AG04449 (cell line): ENCODE results near the gene PERM1.

Experiments
- CTCF ChIA-PET: fragments of 350-600 bp; formaldehyde crosslinking; extraction: SDS; loops from one replicate; lab custom pipeline; 2021; ENCODE audit warnings: antibody characterized with exemption; lab: Yijun Ruan, JAX
- POLR2A ChIA-PET: fragments of 400-600, 350-600 bp; formaldehyde crosslinking; extraction: SDS; loops from one replicate; lab custom pipeline; 2020; ENCODE audit warnings: antibody characterized with exemption, inconsistent platforms; lab: Yijun Ruan, JAX
- DNase-seq: peaks from one replicate; pipeline ENCODE4 v3.0.0-alpha.2; 2010; ENCODE audit warnings: low read depth, low spot score
- H3K4me3 ChIP-seq: 2 replicates; pipeline ENCODE4 v1.5.1; 2011; ENCODE audit warnings: low read depth, mild to moderate bottlenecking, control low read depth, low read length
- TF ChIP-seq, protein P1 (sequence below): IDR thresholded peaks from one replicate; pipeline ENCODE4 v1.5.1; 2011; ENCODE audit warnings: mild to moderate bottlenecking, moderate library complexity, low read length, control low read depth, inconsistent platforms; ENCODE audit not compliant: insufficient read depth; ENCODE audit errors: missing control alignments

Gene PERM1

DNA sequence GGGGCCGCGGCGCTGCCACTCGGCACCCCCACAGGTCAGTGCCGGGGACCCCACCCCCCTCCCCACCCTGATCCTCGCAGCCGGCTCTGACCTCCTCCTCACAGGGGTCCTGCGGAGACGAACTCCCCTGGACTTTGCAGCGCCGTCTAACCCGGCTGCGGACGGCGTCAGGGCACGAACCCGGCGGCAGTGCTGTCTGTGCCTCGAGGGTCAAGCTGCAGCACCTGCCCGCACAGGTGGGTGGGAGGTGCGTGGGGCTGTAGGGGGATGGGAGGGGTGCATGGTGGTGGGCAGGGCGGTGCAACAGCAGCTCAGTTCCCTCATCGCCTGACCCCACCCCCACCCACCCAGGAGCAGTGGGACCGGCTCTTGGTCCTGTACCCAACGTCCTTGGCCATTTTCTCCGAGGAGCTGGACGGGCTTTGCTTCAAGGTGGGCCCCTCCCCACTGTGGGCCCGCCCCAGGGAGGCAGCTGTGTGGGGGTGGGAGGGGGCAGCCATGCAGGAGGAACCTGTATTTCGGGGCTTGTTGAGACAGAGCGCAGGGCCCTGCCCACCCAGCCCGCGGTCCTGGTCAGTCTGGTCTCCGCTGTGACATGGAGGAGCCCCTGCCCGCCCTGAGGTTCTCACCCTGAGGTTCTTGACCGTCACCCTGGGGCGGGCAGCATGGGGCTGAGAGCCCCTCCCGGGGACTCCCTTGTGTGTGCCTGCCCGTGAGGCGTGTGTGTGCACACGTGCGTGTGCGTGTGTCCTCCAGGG is 10.7 kb downstream of the PERM1 start:
- TF ChIP-seq, protein P1, sequence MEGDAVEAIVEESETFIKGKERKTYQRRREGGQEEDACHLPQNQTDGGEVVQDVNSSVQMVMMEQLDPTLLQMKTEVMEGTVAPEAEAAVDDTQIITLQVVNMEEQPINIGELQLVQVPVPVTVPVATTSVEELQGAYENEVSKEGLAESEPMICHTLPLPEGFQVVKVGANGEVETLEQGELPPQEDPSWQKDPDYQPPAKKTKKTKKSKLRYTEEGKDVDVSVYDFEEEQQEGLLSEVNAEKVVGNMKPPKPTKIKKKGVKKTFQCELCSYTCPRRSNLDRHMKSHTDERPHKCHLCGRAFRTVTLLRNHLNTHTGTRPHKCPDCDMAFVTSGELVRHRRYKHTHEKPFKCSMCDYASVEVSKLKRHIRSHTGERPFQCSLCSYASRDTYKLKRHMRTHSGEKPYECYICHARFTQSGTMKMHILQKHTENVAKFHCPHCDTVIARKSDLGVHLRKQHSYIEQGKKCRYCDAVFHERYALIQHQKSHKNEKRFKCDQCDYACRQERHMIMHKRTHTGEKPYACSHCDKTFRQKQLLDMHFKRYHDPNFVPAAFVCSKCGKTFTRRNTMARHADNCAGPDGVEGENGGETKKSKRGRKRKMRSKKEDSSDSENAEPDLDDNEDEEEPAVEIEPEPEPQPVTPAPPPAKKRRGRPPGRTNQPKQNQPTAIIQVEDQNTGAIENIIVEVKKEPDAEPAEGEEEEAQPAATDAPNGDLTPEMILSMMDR = no peak
- DNase-seq = no peak
- H3K4me3 ChIP-seq = no peak overlapping the region
- ChIA-PET POLR2A (no interaction called here), CTCF (interaction anchor here (0.9 to 3.4 kb wide), 2 partner anchors 9 to 12 kb away, joined by 3 to 27 read pairs; partner anchors contain the start of gene PERM1)

DNA sequence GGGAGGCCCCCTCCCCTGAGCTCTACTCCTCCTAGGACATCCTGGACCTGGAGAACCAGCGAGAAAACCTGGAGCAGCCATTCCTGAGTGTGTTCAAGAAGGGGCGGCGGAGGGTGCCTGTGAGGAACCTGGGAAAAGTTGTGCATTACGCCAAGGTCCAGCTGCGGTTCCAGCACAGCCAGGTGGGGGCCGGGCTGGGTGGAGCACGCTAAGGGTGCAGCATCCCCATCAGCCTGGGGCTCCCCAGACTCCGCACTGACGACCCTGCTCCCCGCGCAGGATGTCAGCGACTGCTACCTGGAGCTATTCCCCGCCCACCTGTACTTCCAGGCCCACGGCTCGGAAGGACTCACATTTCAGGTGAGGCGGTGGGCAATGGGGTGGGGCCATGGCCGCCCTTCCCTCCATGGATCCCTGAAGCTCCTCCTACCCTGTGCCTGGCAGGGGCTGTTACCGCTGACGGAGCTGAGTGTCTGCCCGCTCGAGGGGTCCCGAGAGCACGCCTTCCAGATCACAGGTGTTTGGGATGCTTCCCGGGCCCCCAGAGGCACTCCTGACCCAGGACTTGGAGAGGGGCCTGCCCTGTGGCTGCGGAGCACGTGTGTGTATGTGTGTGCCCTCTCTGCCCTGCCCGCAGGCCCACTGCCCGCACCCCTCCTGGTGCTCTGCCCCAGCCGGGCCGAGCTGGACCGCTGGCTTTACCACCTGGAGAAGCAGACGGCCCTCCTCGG is 11.5 kb downstream of the PERM1 start:
- TF ChIP-seq, protein P1 = no peak
- POLR2A ChIA-PET = no interaction called here
- DNase-seq = no peak
- no peak overlapping the region for H3K4me3 ChIP-seq
- CTCF ChIA-PET = interaction anchor here (0.9 to 3.4 kb wide), 2 partner anchors 8 to 13 kb away, joined by 3 to 27 read pairs; partner anchors contain the start of gene PERM1

DNA sequence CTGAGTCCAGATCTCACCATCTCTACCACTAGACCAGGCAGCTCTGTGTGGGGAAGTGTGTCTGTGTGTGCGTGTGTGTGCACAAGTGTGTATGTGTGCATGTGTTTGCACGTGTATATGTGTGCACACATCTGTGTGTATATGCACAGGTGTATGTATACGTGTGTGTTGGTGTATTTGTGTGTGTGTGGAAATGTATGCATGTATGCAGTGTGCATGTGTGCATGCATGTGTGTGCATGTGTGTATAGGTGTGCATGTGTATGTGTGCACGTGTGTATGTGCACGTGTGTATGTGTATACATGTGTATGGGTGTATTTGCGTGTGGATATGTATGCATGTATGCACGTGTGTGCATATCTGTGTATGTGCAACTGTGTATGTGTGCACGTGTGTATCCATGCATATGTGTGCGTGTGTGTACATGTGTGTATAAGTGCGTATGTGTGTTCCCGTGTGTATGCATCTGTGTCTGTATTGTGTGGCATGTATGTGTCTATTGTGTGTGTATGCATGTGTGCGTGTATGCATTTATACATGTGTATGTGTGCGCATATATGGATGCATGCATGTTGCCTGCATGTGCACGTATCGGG is 12.5 kb downstream of the PERM1 start:
- no peak overlapping the region for H3K4me3 ChIP-seq
- ChIA-PET POLR2A (no interaction called here), CTCF (interaction anchor here (1.8 kb wide), 1 partner anchor 15 kb away, joined by 9 read pairs; no protein-coding TSS in a partner anchor)
- TF ChIP-seq, protein P1 = no peak
- DNase-seq = no peak

DNA sequence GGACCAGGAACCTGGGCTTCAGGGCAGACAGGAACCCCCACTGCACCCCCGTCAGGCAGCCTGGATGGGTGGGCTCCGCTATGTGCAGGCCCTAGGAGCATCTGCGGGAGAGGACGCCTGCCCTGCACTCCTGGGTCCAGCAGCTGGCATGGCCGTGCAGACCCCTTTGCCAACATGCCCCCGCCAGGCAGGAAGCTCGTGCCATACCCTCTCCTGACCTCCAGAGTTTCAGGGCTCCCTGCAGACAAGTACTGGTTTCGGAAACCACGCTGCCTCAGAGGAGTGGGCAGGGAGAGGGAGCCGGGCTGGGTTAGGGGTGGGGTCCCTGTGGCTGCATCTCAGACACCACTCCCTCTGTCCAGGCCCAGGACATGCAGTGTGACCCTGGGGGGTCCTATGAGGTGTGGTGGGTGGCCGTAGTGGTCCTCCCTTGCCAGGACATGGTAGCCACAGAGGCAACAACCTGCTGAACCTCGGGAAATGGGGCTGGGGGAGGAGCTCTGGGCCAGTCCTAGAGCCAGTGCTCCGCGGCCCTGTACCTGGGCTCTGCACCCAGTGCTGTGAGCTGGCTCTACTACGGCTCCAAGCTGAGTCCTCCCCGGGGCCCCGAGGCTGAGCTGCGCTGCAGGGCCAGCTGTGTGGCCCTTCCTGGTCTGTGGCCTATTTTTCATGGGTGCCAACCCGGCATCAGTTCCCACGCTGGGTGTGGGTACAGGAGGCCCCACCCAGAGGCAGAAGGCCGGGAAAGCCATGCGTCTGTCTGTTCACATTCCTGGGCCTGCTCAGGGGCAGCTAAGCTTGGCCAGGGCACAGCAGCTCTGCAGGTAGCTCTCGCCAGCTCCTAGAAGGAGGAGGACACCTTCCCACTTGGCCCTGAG is 14.2 kb downstream of the PERM1 start:
- no peak for DNase-seq
- ChIA-PET CTCF (interaction anchor here (0.6 to 2.2 kb wide), 7 partner anchors 8 to 98 kb away, joined by 3 to 13 read pairs (median 3); no protein-coding TSS in a partner anchor), POLR2A (interaction anchor here (0.7 to 2.3 kb wide), 3 partner anchors 8 to 26 kb away, joined by 3 to 8 read pairs (median 5); no protein-coding TSS in a partner anchor)
- TF ChIP-seq, protein P1 = no peak
- H3K4me3 ChIP-seq = no peak overlapping the region

DNA sequence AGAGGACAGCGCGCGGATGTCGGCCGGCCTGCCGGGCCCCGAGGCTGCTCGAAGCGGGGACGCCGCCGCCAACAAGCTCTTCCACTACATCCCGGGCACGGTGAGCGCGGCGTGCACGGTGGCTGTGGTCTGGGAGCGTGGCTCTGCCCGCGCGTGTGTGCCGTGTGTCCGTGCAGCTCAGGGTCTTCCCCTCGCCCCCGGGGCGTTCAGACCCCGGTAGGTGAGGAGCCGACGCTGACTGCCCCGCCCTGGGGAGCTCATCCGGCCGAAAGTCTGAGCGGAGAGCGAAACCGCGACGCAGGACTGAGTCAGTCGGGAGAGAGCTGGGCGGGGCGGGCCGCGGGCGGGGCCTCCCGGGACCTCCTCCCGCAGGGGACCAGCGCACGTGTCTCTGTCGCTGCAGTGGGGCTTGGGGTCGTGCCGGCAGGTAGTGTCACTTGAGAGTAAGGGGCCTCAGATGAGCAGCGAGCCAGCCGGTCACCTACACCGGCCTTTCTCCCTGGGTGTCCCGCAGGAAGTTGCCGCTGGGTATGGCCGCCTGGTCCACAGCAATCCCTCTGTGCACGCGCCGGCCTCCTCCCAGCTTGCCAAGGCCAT is 15.1 kb downstream of the PERM1 start:
- peak overlapping the region; percentile 72 for H3K4me3 ChIP-seq
- CTCF ChIA-PET = interaction anchor here (0.6 to 2.2 kb wide), 9 partner anchors 9 to 97 kb away, joined by 3 to 13 read pairs (median 3); no protein-coding TSS in a partner anchor
- no peak for DNase-seq
- TF ChIP-seq, protein P1 = no peak
- POLR2A ChIA-PET = interaction anchor here (0.7 to 2.3 kb wide), 5 partner anchors 9 to 58 kb away, joined by 3 to 8 read pairs (median 4); no protein-coding TSS in a partner anchor
